Activated B cell treated with CpG ODN at 0.5 μM for 24 hours (primary cell): ENCODE results near the gene C19orf85. TPM values are rescaled to one million over a fixed set of nuclear protein-coding genes. Genes with fewer than 3 reads are reported as not detected.
"Not testable (repeated sequence)": the region's sequence is repeated elsewhere in the genome, so short reads cannot be mapped to it uniquely, and the experiment has no call there.

Experiments used
- ATAC-seq: fragments of 200-7000 bp; cut with Tn5 transposase; one replicate; pipeline ENCODE4 v1.10.0; 2021; ENCODE audit warnings: low read depth, mild to moderate bottlenecking, moderate library complexity
- CTCF ChIA-PET: fragments of 350-600 bp; sonication (Branson Sonifier 250); formaldehyde crosslinking; loops from one replicate; lab custom pipeline; 2021; ENCODE audit warnings: antibody characterized with exemption; lab: Charles Lee
- POLR2A ChIA-PET: fragments of 350-600 bp; sonication (Branson Sonifier 250); formaldehyde crosslinking; loops from one replicate; lab custom pipeline; 2021; ENCODE audit warnings: antibody characterized with exemption; lab: Charles Lee
- DNase-seq: peaks from one replicate; pipeline ENCODE4 v3.0.0; 2022
- H3K27ac Mint-ChIP-seq: one replicate; pipeline ENCODE4 v1.8.0; 2020; ENCODE audit warnings: mixed read lengths
- H3K27me3 Mint-ChIP-seq: one replicate; pipeline ENCODE4 v1.8.0; 2021; ENCODE audit warnings: mixed read lengths
- H3K36me3 Mint-ChIP-seq: one replicate; pipeline ENCODE4 v1.8.0; 2021; ENCODE audit warnings: low read depth, mixed read lengths
- H3K4me1 Mint-ChIP-seq: one replicate; pipeline ENCODE4 v1.8.0; 2021; ENCODE audit warnings: mixed read lengths
- H3K4me3 Mint-ChIP-seq: one replicate; pipeline ENCODE4 v1.8.0; 2020; ENCODE audit warnings: mild to moderate bottlenecking, mixed read lengths
- H3K9me3 Mint-ChIP-seq: one replicate; pipeline ENCODE4 v1.8.0; 2020; ENCODE audit warnings: mixed read lengths
- intact Hi-C: fragments of 100-400 bp; cut with micrococcal nuclease; formaldehyde crosslinking; loops from one replicate; pipeline ENCODE4 v1.15.1; 2024
- total RNA-seq: library from RNA; stranded (reverse); gene quantifications from 2 replicates; pipeline ENCODE4 v1.2.3, GENCODE V29; 2022
- TF ChIP-seq, protein P1 (sequence below): fragments of 200-600 bp; IDR thresholded peaks from one replicate; pipeline ENCODE4 v1.8.0; 2022; ENCODE audit warnings: antibody characterized with exemption, mild to moderate bottlenecking

The C19orf85 gene
- total RNA-seq, 1 donor from 2014 or later: not detected

- CTCF ChIA-PET: no interaction called here
Observed at GRCh38 chr19:55449469-55449868, 15.1 kb downstream of the C19orf85 start.

GRCh38 chr19:55448175-55448490 is 16.4 kb downstream of the C19orf85 start:
- intact Hi-C loops, CTCF ChIA-PET: not testable (repeated sequence)
- POLR2A ChIA-PET: interaction anchor here (0.5 kb wide), 1 partner anchor 27 kb away, joined by 3 read pairs; no protein-coding TSS in a partner anchor

More at GRCh38 chr19:55449469-55449868, 15.1 kb downstream of the C19orf85 start:
- TF ChIP-seq, protein P1, sequence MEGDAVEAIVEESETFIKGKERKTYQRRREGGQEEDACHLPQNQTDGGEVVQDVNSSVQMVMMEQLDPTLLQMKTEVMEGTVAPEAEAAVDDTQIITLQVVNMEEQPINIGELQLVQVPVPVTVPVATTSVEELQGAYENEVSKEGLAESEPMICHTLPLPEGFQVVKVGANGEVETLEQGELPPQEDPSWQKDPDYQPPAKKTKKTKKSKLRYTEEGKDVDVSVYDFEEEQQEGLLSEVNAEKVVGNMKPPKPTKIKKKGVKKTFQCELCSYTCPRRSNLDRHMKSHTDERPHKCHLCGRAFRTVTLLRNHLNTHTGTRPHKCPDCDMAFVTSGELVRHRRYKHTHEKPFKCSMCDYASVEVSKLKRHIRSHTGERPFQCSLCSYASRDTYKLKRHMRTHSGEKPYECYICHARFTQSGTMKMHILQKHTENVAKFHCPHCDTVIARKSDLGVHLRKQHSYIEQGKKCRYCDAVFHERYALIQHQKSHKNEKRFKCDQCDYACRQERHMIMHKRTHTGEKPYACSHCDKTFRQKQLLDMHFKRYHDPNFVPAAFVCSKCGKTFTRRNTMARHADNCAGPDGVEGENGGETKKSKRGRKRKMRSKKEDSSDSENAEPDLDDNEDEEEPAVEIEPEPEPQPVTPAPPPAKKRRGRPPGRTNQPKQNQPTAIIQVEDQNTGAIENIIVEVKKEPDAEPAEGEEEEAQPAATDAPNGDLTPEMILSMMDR: no peak
- POLR2A ChIA-PET: no interaction called here
- Mint-ChIP-seq H3K36me3 (peaks cover 2% of the 10 kb centered on the region), H3K4me1 (peaks cover 19% of the 10 kb centered on the region), H3K27me3 (peaks cover 20% of the 10 kb centered on the region), H3K27ac (no peak overlapping the region), H3K4me3 (no peak overlapping the region), H3K9me3 (no peaks in the 10 kb centered on the region)
- no peak for DNase-seq
- intact Hi-C loops: no loop called here
- ATAC-seq: no peak

DNA sequence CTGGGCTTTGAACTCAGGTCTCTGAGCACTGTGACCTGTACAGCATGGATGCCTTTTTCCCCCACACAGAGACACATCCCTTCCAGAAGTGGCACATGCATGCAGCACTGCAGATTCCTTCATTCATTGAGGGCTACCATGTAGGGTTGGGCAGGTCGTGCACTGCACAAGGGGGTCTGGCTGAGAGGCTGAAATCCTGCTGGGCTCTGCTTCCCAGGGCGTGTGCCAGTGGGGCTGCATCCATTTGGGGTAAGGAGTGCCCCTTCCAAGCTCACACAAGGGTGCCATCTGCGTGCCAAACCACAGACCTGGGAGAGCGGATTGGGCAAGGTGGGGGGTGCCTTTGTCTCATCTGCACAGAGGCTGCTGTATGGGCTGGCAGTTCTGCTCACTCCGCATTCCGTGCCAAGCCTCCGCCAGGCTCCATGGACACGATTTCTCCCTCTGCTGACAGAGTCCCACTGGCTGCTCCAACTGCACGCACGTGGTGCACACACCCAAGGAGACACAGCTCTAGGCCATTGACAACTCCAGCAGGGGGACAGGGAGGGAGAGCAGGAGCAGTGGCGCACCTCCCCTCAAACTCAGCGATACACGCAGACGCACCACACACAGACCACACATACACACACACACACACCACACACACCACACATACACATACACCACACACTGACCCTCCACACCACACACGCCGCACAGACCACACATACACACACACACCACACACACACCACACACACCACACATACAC is 17.0 kb downstream of the C19orf85 start:
- peaks cover 29% of the 10 kb centered on the region for H3K27me3 Mint-ChIP-seq
- H3K9me3 Mint-ChIP-seq: no peaks in the 10 kb centered on the region
- DNase-seq (no peak), ATAC-seq (no peak)
- no peak overlapping the region for H3K4me3 Mint-ChIP-seq
- ChIA-PET POLR2A (interaction anchor here (0.5 kb wide), 1 partner anchor 26 kb away, joined by 3 read pairs; no protein-coding TSS in a partner anchor), CTCF (no interaction called here)
- intact Hi-C loops: no loop called here
- TF ChIP-seq, protein P1: no peak
- peaks cover 12% of the 10 kb centered on the region for H3K4me1 Mint-ChIP-seq
- H3K36me3 Mint-ChIP-seq: no peaks in the 10 kb centered on the region
- no peak overlapping the region for H3K27ac Mint-ChIP-seq

More at GRCh38 chr19:55448175-55448490, 16.4 kb downstream of the C19orf85 start:
- H3K27ac Mint-ChIP-seq, DNase-seq, H3K4me3 Mint-ChIP-seq, H3K9me3 Mint-ChIP-seq, H3K36me3 Mint-ChIP-seq, ATAC-seq: not testable (repeated sequence)
- Mint-ChIP-seq H3K4me1 (peaks cover 11% of the 10 kb centered on the region), H3K27me3 (peaks cover 27% of the 10 kb centered on the region)

DNA sequence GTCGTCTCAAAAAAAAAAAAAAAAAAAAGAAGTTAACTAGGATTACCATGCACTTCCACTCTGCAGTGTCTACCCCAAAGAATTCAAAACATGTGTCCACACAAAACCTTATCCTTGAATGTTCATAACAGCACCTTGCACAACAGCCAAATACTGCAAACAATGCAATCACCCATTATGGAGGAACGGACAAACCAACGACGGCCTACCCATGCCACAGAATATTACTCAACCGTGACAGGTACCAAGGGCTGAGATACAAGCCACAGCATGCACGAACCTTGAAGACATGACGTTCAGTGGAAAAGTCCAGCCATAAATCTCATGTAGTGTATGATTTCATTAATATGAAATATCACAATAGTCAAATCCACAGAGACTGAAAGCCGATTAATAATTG is 18.5 kb downstream of the C19orf85 start:
- Mint-ChIP-seq H3K27me3 (peaks cover 36% of the 10 kb centered on the region), H3K4me3 (no peak overlapping the region), H3K4me1 (peaks cover 14% of the 10 kb centered on the region), H3K9me3 (no peaks in the 10 kb centered on the region), H3K27ac (no peak overlapping the region), H3K36me3 (no peaks in the 10 kb centered on the region)
- CTCF ChIA-PET: no interaction called here
- DNase-seq: no peak
- ATAC-seq: no peak
- intact Hi-C loops: no loop called here
- TF ChIP-seq, protein P1: no peak
- POLR2A ChIA-PET: interaction anchor here (0.7 kb wide), 1 partner anchor 309 kb away, joined by 5 read pairs; no protein-coding TSS in a partner anchor

DNA sequence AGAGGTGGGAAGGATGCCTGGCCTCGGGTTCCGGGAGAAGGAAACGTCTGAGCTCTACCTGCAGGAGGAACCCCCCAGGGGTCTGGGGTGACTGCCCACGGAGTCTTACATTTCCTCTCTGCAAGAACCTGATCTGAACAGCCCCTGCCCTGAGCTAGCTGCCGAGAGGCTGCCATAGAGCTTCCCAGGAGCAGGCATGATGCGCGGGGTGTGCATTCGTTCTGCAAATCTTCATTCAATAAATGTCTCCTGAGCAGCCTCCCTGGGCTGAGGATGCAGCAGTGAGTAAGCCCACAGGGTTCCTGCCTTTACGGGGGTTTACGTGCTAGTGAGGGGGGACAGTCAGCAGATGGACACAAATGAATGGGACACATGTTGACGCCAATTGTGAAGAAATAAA is 19.9 kb downstream of the C19orf85 start:
- ChIA-PET POLR2A (interaction anchor here (0.7 to 1.2 kb wide), 2 partner anchors 9 to 15 kb away, joined by 3 to 7 read pairs; no protein-coding TSS in a partner anchor), CTCF (no interaction called here)
- intact Hi-C loops: no loop called here
- Mint-ChIP-seq H3K36me3 (no peaks in the 10 kb centered on the region), H3K9me3 (no peaks in the 10 kb centered on the region), H3K27me3 (peaks cover 43% of the 10 kb centered on the region), H3K4me3 (no peak overlapping the region), H3K27ac (no peak overlapping the region), H3K4me1 (peaks cover 17% of the 10 kb centered on the region)
- TF ChIP-seq, protein P1: no peak
- DNase-seq: no peak
- ATAC-seq: no peak
